GM19467 (cell line): Measurements from ENCODE around the gene INHBB.
"Not testable (repeated sequence)": the region's sequence is repeated elsewhere in the genome, so short reads cannot be mapped to it uniquely, and the experiment has no call there.

Experiments
- ATAC-seq: cut with Tn5 transposase; IDR thresholded peaks from one replicate; pipeline ENCODE4 v1.9.1; 2021; ENCODE audit warnings: mild to moderate bottlenecking, moderate library complexity; ENCODE audit not compliant: unreplicated experiment

INHBB gene

GRCh38 chr2:120315367-120316033, 30.4 kb upstream of the INHBB start:
- no peak for ATAC-seq

- no peak for ATAC-seq
These were observed 29.9 kb upstream of the INHBB start for GRCh38 chr2:120316071-120316470.

GRCh38 chr2:120316528-120317179, 29.3 kb upstream of the INHBB start:
- ATAC-seq: no peak

- no peak for ATAC-seq
These were observed 28.8 kb upstream of the INHBB start for GRCh38 chr2:120317180-120317533.

- no peak for ATAC-seq
These were observed 28.0 kb upstream of the INHBB start for GRCh38 chr2:120317916-120318315.

- no peak for ATAC-seq
These were observed 27.3 kb upstream of the INHBB start for GRCh38 chr2:120318626-120319025.

GRCh38 chr2:120319123-120319522, 26.8 kb upstream of the INHBB start:
- ATAC-seq: no peak

GRCh38 chr2:120319686-120320317, 26.1 kb upstream of the INHBB start:
- ATAC-seq: no peak

GRCh38 chr2:120320318-120320851, 25.6 kb upstream of the INHBB start:
- ATAC-seq: no peak

GRCh38 chr2:120320887-120321556, 24.9 kb upstream of the INHBB start:
- ATAC-seq: not testable (repeated sequence)

GRCh38 chr2:120321721-120322284, 24.1 kb upstream of the INHBB start:
- ATAC-seq: no peak

DNA sequence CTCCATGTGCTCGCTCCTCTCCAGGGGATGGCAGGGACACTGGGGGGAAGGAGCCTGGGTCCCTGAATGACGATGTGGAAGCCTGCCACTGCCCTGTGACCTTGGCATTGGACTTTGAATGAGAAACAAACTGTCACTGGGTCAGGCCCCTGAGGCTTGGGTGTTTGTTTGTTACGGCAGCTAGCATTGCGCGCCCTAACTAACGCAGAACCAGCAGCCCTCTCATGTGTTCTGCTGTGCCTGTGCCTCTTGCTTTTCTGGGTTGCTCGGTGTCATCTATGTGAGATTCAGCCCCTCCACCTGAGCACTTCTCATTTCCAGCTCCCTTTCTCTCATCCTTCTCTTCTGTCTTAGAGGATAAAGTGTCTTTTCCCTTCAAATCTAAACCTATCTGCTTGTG, 23.6 kb upstream of the INHBB start:
- no peak for ATAC-seq

- ATAC-seq: no peak
These were observed 22.7 kb upstream of the INHBB start for GRCh38 chr2:120323214-120323613.

- no peak for ATAC-seq
These were observed 22.0 kb upstream of the INHBB start for GRCh38 chr2:120323807-120324399.

GRCh38 chr2:120324933-120325332, 21.0 kb upstream of the INHBB start:
- no peak for ATAC-seq

DNA sequence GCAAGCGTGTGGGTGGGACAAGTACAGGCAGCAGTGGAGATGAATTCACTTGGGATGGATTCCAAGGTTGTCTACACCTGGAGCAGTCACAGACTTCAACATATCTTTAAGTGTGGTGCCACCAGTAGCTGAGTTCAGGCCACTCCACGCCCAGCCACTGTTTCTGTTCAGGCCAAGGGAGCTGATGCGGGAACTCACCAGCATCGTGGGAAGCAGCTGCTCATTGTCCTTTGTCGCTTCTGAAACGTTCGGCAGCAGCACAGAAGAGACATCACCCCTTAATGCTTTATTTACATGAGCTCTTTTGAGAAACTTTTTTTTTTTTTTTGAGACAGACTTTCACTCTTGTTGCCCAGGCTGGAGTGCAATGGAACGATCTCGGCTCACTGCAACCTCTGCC, 19.9 kb upstream of the INHBB start:
- ATAC-seq: no peak

DNA sequence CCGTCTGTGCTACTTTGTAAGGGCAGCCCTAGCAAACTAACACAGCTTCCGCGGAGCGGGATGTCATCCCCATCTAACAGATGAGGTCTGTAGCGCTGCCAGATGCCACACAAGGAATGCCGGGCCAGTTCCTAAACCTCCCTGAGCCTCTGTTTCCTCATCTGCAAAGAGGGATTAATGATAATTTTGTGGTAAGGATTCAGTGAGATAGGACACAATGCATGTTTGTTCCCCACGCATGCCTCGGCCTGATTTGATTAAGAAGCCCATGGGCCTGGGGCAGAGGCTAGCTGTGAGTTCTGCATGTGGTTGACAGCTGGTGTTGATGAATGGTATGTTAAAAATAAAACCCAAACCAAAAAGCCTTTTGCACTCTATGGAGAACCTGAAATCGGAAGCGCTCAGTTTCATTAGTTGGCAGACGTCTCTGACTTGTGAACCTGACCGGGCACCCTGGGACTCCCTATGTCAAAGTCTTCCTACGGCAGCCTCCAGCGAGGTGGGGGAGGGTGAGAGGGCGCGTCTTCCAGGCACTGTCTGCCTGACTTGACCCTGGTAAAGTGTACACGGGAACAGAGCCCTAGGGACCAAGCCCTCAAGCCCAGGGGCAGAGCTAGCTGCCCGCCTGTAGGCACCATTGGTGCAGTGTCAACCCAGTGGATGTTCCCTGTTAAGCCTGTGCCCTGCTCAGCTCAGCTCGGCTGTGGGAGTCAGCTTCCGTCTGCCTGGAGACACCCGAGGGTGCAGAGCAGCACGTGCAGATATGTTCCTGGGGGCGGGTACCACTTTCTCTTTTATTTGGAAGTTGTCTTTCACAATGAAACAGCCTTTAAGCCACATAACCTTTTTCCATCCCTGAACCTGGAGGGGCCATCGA, 14.8 kb upstream of the INHBB start:
- ATAC-seq: no peak

DNA sequence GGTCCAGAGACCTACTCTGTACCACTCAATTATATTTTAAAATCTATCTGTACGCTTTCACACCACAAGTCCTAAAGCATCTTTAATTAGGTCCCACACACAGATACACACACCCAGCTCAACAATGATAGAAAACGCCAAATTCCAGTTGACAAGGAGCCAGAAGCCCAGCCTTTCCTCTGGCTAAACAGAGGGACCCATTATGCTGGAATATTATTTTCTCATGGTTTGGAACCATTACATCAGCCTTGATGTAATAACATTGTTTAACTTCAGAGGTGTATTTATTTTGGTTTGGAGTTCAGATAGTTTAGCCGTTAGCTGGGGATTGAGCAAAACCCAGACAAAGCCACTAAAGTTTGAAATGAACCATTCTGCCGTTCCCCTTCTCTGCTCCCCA, 14.0 kb upstream of the INHBB start:
- no peak for ATAC-seq

DNA sequence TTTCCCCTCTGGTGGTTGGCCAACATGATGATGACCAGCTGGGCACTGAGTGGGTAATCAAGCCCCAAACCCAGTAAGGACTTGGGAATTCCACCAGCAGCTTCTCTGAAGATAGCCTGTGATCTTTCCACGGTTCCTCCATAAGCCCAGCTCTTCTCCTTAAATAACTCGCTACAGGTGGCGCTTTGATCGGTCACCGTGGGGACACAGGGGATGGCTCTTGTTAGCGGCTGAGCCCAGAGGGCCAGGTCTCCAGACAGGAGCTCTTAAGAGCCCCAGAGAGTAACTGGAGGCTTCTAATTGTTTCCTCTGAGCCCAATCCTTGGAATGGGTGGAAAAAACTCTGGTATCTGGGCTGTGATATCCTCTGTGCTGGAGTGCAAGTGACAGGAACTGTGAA, 13.6 kb upstream of the INHBB start:
- no peak for ATAC-seq

- ATAC-seq: no peak
These were observed 11.9 kb upstream of the INHBB start for GRCh38 chr2:120334068-120334467.
